ENCODE data around the gene IQGAP1. TPM values are rescaled to one million over a fixed set of nuclear protein-coding genes. Genes with fewer than 3 reads are reported as not detected.

Gene IQGAP1
- total and polyA plus RNA-seq, 2 of the 13 experiments (the other 11 are each of a cell fraction or from before 2014, with no cell fraction given): 29.5 to 37.9 TPM

- TF ChIP-seq FOXC1 (CRISPR knock-in tag; IDR thresholded peaks at IDR 0.05; ENCODE audit: borderline replicate concordance) (no peak), SRSF1 (optimal IDR thresholded peaks at IDR 0.05; ENCODE audit: low read depth, low read length) (no peak), RFX5 (IDR thresholded peaks at IDR 0.05; ENCODE audit: low read depth, low read length) (no peak)
These were observed 124.9 kb downstream of the IQGAP1 start (continued) for GRCh38 chr15:90512981-90513380.

GRCh38 chr15:90513448-90513847, 125.4 kb downstream of the IQGAP1 start:
- DNase-seq (ENCODE audit: low spot score) (peak; percentile 59), ATAC-seq (no peak), FAIRE-seq (no peak)
- intact Hi-C loops (cut with micrococcal nuclease; ENCODE audit: unreplicated experiment) (no loop called here), in situ Hi-C loops (cut with HindIII; ENCODE audit: extremely low pct_ligation_motif_present, low pct_unique_long_range_greater_than_20kb) (no loop called here)
- Histone ChIP-seq H4K20me1 (ENCODE audit: insufficient read depth, low read length) (no peaks in the 10 kb centered on the region), H3K4me2 (ENCODE audit: low read depth, low read length) (no peak overlapping the region), H2AFZ (ENCODE audit: low read length) (no peak overlapping the region), H3K36me3 (replicated peaks in 1 of 2; ENCODE audit: control insufficient read depth in 1 of 2, insufficient read depth in 2 of 2, low read length in 2 of 2) (no peaks in the 10 kb centered on the region), H3K27me3 (ENCODE audit: control insufficient read depth in 1 of 2, insufficient read depth in 2 of 2, low read length in 2 of 2) (peaks cover 0 to 2% of the 10 kb centered on the region in 2 experiments; a peak in 2 of 5 replicates), H3K9me3 (ENCODE audit: low read length) (peaks cover 14% of the 10 kb centered on the region; the same call in 1 of the 2 replicates), H3K79me2 (ENCODE audit: insufficient read depth, low read length) (no peaks in the 10 kb centered on the region), H3K9ac (ENCODE audit: insufficient read depth, low read depth, low read length) (no peak overlapping the region), H3K4me3 (replicated peaks in 1 of 3; ENCODE audit: insufficient read depth in 1 of 3, low read depth in 2 of 3, low read length in 3 of 3) (no peak overlapping the region), H3K4me1 (ENCODE audit: insufficient read depth, low read length) (no peaks in the 10 kb centered on the region), H3K27ac (ENCODE audit: extremely low read length, insufficient read depth, low read length) (no peak overlapping the region)
- ChIA-PET CTCF (ENCODE audit: low intra/inter-chr PET ratio, low total read pairs) (no interaction called here), POLR2A (no interaction called here)
- BruUV-seq (replicated peaks): no TSS peak
- WGBS (ENCODE audit: low lambda C conversion rate): 53% methylated on average over 2 of the region's 2 CpGs
- TF ChIP-seq ZNF543 (CRISPR knock-in tag; IDR thresholded peaks at IDR 0.05) (no peak), SNAPC2 (CRISPR knock-in tag; IDR thresholded peaks at IDR 0.05) (no peak), SP140L (CRISPR knock-in tag; IDR thresholded peaks at IDR 0.05; ENCODE audit: borderline replicate concordance) (no peak), ZNF124 (CRISPR knock-in tag; IDR thresholded peaks at IDR 0.05) (no peak), ZNF512 (CRISPR knock-in tag; IDR thresholded peaks at IDR 0.05) (no peak), ZNF253 (CRISPR knock-in tag; IDR thresholded peaks at IDR 0.05; ENCODE audit: borderline replicate concordance) (peak; percentile 93), ZNF205 (CRISPR knock-in tag; IDR thresholded peaks at IDR 0.05) (no peak), ARID3A (IDR thresholded peaks at IDR 0.05; ENCODE audit: low read depth, low read length) (no peak), SOX13 (IDR thresholded peaks at IDR 0.05) (no peak), SOX13 (CRISPR knock-in tag; conservative IDR thresholded peaks at IDR 0.05 in 1 of 2, IDR thresholded peaks at IDR 0.05 in 1 of 2) (0 out of 4 replicates have a peak, but pooled peaks of 1 of the 2 experiments have one; percentile 24), FOXA3 (CRISPR knock-in tag; IDR thresholded peaks at IDR 0.05) (peak; percentile 38; the same call in 1 of the 2 replicates), TCF7 (IDR thresholded peaks at IDR 0.05; ENCODE audit: low read depth) (0 out of 2 replicates have a peak, but pooled peaks have one; percentile 29)
- TF ChIP-seq, protein P1, sequence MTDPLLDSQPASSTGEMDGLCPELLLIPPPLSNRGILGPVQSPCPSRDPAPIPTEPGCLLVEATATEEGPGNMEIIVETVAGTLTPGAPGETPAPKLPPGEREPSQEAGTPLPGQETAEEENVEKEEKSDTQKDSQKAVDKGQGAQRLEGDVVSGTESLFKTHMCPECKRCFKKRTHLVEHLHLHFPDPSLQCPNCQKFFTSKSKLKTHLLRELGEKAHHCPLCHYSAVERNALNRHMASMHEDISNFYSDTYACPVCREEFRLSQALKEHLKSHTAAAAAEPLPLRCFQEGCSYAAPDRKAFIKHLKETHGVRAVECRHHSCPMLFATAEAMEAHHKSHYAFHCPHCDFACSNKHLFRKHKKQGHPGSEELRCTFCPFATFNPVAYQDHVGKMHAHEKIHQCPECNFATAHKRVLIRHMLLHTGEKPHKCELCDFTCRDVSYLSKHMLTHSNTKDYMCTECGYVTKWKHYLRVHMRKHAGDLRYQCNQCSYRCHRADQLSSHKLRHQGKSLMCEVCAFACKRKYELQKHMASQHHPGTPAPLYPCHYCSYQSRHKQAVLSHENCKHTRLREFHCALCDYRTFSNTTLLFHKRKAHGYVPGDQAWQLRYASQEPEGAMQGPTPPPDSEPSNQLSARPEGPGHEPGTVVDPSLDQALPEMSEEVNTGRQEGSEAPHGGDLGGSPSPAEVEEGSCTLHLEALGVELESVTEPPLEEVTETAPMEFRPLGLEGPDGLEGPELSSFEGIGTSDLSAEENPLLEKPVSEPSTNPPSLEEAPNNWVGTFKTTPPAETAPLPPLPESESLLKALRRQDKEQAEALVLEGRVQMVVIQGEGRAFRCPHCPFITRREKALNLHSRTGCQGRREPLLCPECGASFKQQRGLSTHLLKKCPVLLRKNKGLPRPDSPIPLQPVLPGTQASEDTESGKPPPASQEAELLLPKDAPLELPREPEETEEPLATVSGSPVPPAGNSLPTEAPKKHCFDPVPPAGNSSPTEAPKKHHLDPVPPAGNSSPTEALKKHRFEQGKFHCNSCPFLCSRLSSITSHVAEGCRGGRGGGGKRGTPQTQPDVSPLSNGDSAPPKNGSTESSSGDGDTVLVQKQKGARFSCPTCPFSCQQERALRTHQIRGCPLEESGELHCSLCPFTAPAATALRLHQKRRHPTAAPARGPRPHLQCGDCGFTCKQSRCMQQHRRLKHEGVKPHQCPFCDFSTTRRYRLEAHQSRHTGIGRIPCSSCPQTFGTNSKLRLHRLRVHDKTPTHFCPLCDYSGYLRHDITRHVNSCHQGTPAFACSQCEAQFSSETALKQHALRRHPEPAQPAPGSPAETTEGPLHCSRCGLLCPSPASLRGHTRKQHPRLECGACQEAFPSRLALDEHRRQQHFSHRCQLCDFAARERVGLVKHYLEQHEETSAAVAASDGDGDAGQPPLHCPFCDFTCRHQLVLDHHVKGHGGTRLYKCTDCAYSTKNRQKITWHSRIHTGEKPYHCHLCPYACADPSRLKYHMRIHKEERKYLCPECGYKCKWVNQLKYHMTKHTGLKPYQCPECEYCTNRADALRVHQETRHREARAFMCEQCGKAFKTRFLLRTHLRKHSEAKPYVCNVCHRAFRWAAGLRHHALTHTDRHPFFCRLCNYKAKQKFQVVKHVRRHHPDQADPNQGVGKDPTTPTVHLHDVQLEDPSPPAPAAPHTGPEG (CRISPR knock-in tag; IDR thresholded peaks at IDR 0.05): no peak

Measured in HepG2 (cell line).